AG04450 (cell line): Measurements from ENCODE around the gene SH3GL2. TPM values are rescaled to one million over a fixed set of nuclear protein-coding genes. Genes with fewer than 3 reads are reported as not detected.

Experiments used
- CTCF ChIA-PET: fragments of 300-600, 350-600 bp; formaldehyde crosslinking; extraction: SDS; loops from one replicate; lab custom pipeline; 2022; ENCODE audit warnings: antibody characterized with exemption, inconsistent platforms; lab: Charles Lee
- POLR2A ChIA-PET: fragments of 350-600 bp; formaldehyde crosslinking; extraction: SDS; loops from one replicate; lab custom pipeline; 2021; ENCODE audit warnings: antibody characterized with exemption, inconsistent platforms; lab: Yijun Ruan, JAX
- DNase-seq: peaks from one replicate; pipeline ENCODE4 v3.0.0-alpha.2; 2011; ENCODE audit warnings: low read depth, low spot score
- H3K27ac ChIP-seq: one replicate; pipeline ENCODE4 v1.5.1; 2012; ENCODE audit warnings: low read depth, low read length, control low read depth
- H3K27me3 ChIP-seq: one replicate; pipeline ENCODE4 v1.6.0; 2012; ENCODE audit warnings: low read length; ENCODE audit not compliant: control insufficient read depth, insufficient read depth
- H3K4me3 ChIP-seq: 2 replicates; pipeline ENCODE4 v1.5.1; 2011; ENCODE audit warnings: mild to moderate bottlenecking, low read depth, low read length, control low read depth
- H3K9me3 ChIP-seq: 2 replicates; pipeline ENCODE4 v1.5.1; 2012; ENCODE audit warnings: low read length; ENCODE audit not compliant: control insufficient read depth, insufficient read depth
- CTCF ChIP-seq: IDR thresholded peaks from 2 replicates; pipeline ENCODE4 v1.5.1; 2011; ENCODE audit warnings: low read depth, low read length, control low read depth, inconsistent platforms
- polyA plus RNA-seq: library from polyadenylated mRNA; depleted of rRNA; stranded (reverse); fragments of >200 nt; gene quantifications from 2 replicates; pipeline ENCODE4 v1.2.3, GENCODE V29; 2011

Gene SH3GL2
- polyA plus RNA-seq, 1 experiment, result 0.04 TPM

DNA sequence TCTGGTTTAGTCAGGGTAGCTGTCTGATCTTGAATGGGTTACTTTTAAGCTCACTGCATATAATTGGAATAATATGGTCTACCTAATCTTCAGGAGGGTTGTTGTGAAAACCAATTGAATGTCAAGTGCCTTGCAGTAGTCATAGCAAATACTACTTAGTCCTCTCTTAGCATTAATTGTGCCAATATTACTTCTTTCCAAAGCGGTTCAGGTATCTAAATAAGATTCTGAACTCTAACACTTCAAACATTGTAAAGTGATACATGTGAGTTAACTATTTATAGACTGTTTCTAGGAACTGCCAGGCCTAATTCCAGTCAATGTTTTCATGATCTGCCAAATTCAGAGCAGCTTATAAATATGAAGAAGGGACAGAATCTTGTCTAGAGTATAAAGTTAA lies 140.2 kb downstream of the SH3GL2 start:
- no peak for DNase-seq
- Histone ChIP-seq H3K27me3 (no peaks in the 10 kb centered on the region), H3K9me3 (no peaks in the 10 kb centered on the region), H3K4me3 (no peak overlapping the region), H3K27ac (no peak overlapping the region)
- no peak for TF ChIP-seq CTCF
- ChIA-PET POLR2A (no interaction called here), CTCF (no interaction called here)

DNA sequence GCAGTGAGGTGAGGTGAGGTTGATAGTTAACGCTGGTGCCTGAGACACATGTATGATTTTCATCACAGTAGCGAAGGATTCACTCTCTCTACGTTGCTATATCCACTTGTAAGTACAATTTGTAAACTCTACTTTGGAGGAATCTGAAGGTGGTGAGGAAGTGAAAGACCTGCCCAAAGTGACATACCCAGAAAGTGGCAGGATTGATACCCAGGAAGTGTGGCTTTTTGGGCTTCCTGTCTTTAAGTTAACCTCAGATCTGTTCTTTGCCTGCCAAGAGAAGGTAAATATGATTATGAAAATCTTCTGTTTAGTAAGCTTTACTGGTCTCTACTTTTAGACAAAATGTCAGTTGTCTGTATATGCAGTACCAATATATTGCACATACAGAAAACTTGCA lies 143.1 kb downstream of the SH3GL2 start:
- ChIA-PET POLR2A (no interaction called here), CTCF (no interaction called here)
- H3K27ac ChIP-seq, result no peak overlapping the region
- H3K4me3 ChIP-seq, result no peak overlapping the region
- H3K9me3 ChIP-seq, result no peaks in the 10 kb centered on the region
- no peaks in the 10 kb centered on the region for H3K27me3 ChIP-seq
- TF ChIP-seq CTCF, result no peak
- no peak for DNase-seq

GRCh38 chr9:17723656-17724055 lies 144.8 kb downstream of the SH3GL2 start:
- Histone ChIP-seq H3K9me3 (no peaks in the 10 kb centered on the region), H3K4me3 (no peak overlapping the region), H3K27me3 (no peaks in the 10 kb centered on the region), H3K27ac (no peak overlapping the region)
- DNase-seq, result no peak
- ChIA-PET CTCF (no interaction called here), POLR2A (no interaction called here)
- TF ChIP-seq CTCF, result no peak

DNA sequence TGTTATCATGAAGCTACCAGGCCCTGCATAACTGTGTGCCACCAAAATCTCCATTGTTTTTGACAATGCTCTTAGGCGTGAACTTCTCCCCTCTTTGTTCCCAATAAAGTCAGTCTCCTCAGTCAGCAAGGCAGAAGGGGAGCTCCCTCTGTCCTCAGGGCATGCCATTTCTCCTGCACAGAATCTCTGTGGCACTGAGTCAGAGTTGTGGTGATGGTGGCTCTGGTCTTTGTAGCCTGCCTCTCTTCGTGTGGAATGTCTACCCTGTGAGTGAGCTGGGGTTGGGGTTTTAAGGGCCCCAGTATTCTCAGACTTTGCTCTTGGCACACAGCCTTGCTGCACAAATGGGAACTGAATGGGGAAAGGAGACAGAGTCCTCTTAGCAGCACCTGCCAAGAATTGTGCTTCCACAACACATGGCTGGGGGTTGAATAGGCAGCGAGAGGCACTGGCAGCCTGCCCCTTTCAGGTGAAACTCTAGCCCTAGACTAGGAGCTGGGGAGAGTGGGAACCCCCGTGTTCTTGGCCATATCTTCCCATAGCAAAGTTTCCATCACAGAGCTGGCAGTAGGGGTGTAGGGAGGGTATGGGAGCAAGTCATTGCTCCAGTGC lies 146.6 kb downstream of the SH3GL2 start:
- no peaks in the 10 kb centered on the region for H3K9me3 ChIP-seq
- ChIA-PET CTCF (no interaction called here), POLR2A (no interaction called here)
- DNase-seq, result no peak
- no peak for TF ChIP-seq CTCF
- no peaks in the 10 kb centered on the region for H3K27me3 ChIP-seq
- H3K27ac ChIP-seq, result no peak overlapping the region
- no peak overlapping the region for H3K4me3 ChIP-seq

GRCh38 chr9:17726298-17726697 lies 147.4 kb downstream of the SH3GL2 start:
- ChIA-PET POLR2A (no interaction called here), CTCF (no interaction called here)

More at GRCh38 chr9:17726298-17726697, 147.4 kb downstream of the SH3GL2 start:
- no peak overlapping the region for H3K4me3 ChIP-seq
- no peaks in the 10 kb centered on the region for H3K27me3 ChIP-seq
- DNase-seq, result no peak
- H3K27ac ChIP-seq, result no peak overlapping the region
- H3K9me3 ChIP-seq, result no peaks in the 10 kb centered on the region
- TF ChIP-seq CTCF, result no peak
